Gastroesophageal sphincter (tissue), 3 donors: Measurements from ENCODE around the gene SLC16A11.

Source experiments
- EP300 ChIP-seq: sonication (generic); formaldehyde crosslinking; IDR thresholded peaks from one replicate; pipeline ENCODE4 v1.6.1; 2017; ENCODE audit warnings: antibody characterized with exemption, mild to moderate bottlenecking
- POLR2A ChIP-seq, 2 donors: fragments of 450-650 bp; IDR thresholded peaks; one replicate each; pipeline ENCODE4 v1.6.1; 2017; ENCODE audit warnings: antibody characterized with exemption in 2 of 2, mild to moderate bottlenecking in 2 of 2, moderate library complexity in 1 of 2
- TF ChIP-seq, protein P1 (sequence below), 4 experiments: fragments of 200-600 bp in 2 of 4; fragments of 450-650 bp in 2 of 4; sonication (generic) in 1 of 4; IDR thresholded peaks; one replicate each; pipeline ENCODE4 v1.5.1; 2017 to 2019; ENCODE audit warnings: antibody characterized with exemption in 4 of 4, mild to moderate bottlenecking in 2 of 4, moderate library complexity in 2 of 4

DNA sequence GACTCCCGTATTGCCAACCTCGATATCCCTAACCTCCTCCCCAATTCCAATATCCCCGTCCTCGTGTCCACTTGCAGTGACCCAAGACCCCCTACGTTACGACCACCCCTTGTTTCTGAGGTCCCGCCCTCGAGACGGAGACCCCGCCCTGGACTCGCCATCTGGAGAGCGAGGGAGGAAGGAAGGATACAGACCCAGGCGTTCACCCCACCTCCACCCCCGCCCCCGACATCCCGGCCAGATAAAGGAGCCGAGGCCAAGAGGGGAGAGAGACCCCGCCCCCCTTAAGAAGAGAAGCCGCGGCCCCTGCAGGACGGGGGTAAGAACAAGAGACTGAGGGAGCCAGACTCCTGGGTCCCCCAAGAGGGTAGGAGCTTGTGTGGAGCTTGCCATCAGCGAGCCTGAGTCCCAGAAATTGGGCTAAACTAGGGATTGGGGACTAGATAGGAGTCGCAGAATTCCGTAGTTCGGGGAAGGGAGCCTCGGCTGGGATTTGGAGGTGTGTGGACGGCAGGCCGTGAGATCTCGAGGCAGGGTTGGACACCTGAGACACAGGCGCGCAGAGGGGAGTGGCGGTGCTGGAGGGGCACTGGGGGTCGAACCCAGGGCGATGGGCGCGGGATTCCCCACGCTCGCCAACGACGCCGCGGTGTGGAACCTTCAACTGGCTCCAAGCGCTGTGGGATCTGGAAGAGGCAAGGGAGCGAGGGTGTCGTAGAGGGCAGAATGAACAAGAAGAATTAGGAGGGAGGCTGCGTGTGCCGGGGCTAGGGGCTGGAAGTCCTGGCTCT, 20.9 kb downstream of the SLC16A11 start, which contains the start of gene BCL6B:
- TF ChIP-seq, protein P1, sequence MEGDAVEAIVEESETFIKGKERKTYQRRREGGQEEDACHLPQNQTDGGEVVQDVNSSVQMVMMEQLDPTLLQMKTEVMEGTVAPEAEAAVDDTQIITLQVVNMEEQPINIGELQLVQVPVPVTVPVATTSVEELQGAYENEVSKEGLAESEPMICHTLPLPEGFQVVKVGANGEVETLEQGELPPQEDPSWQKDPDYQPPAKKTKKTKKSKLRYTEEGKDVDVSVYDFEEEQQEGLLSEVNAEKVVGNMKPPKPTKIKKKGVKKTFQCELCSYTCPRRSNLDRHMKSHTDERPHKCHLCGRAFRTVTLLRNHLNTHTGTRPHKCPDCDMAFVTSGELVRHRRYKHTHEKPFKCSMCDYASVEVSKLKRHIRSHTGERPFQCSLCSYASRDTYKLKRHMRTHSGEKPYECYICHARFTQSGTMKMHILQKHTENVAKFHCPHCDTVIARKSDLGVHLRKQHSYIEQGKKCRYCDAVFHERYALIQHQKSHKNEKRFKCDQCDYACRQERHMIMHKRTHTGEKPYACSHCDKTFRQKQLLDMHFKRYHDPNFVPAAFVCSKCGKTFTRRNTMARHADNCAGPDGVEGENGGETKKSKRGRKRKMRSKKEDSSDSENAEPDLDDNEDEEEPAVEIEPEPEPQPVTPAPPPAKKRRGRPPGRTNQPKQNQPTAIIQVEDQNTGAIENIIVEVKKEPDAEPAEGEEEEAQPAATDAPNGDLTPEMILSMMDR (IDR thresholded peaks at IDR 0.05) = no peak
- TF ChIP-seq POLR2A (IDR thresholded peaks at IDR 0.05) (no peak), EP300 (no peak)
